Hepatocyte (in vitro differentiated cells): Measurements from ENCODE around the gene PACS1. TPM values are rescaled to one million over a fixed set of nuclear protein-coding genes. Genes with fewer than 3 reads are reported as not detected.

Experiments used
- DNase-seq: peaks from one replicate; pipeline ENCODE4 v3.0.0-alpha.2; 2016; ENCODE audit warnings: low spot score
- H2AFZ ChIP-seq: fragments of 200-600 bp; sonication (generic); 2 replicates; pipeline ENCODE4 v1.6.0; 2016; ENCODE audit warnings: antibody characterized with exemption, mild to moderate bottlenecking
- H3K27ac ChIP-seq: fragments of 200-600 bp; sonication (generic); 2 replicates; pipeline ENCODE4 v1.5.1; 2016; ENCODE audit warnings: mild to moderate bottlenecking
- H3K27me3 ChIP-seq: fragments of 200-600 bp; sonication (generic); 2 replicates; pipeline ENCODE4 v1.6.1; 2016
- H3K36me3 ChIP-seq: fragments of 200-600 bp; sonication (generic); replicated peaks from 2 replicates; pipeline ENCODE4 v1.5.1; 2016; ENCODE audit warnings: low read depth; ENCODE audit not compliant: insufficient read depth
- H3K4me1 ChIP-seq: fragments of 200-600 bp; sonication (generic); 2 replicates; pipeline ENCODE4 v1.5.1; 2016; ENCODE audit warnings: mild to moderate bottlenecking, moderate library complexity; ENCODE audit not compliant: insufficient read depth
- H3K4me2 ChIP-seq: fragments of 200-600 bp; sonication (generic); 2 replicates; pipeline ENCODE4 v1.6.0; 2016
- H3K4me3 ChIP-seq: fragments of 200-600 bp; sonication (generic); 2 replicates; pipeline ENCODE4 v1.5.1; 2016; ENCODE audit warnings: mild to moderate bottlenecking
- H3K79me2 ChIP-seq: fragments of 200-600 bp; sonication (generic); 2 replicates; pipeline ENCODE4 v1.6.0; 2017; ENCODE audit warnings: mild to moderate bottlenecking
- H3K9me2 ChIP-seq: fragments of 200-600 bp; sonication (generic); replicated peaks from 2 replicates; pipeline ENCODE4 v1.6.0; 2017; ENCODE audit warnings: mild to moderate bottlenecking; ENCODE audit not compliant: insufficient read depth
- H3K9me3 ChIP-seq: fragments of 200-600 bp; sonication (generic); 2 replicates; pipeline ENCODE4 v1.5.1; 2016; ENCODE audit warnings: low read depth, mild to moderate bottlenecking
- H4K20me1 ChIP-seq: fragments of 200-600 bp; sonication (generic); 2 replicates; pipeline ENCODE4 v1.6.0; 2016; ENCODE audit warnings: mild to moderate bottlenecking; ENCODE audit not compliant: insufficient read depth, poor library complexity, severe bottlenecking
- CTCF ChIP-seq: fragments of 200-600 bp; sonication (generic); IDR thresholded peaks from 2 replicates; pipeline ENCODE4 v1.5.1; 2016; ENCODE audit warnings: antibody characterized with exemption, mild to moderate bottlenecking; ENCODE audit not compliant: poor library complexity
- EZH2 ChIP-seq: fragments of 200-600 bp; sonication (generic); IDR thresholded peaks from 2 replicates; pipeline ENCODE4 v1.6.1; 2016; ENCODE audit warnings: antibody characterized with exemption, mild to moderate bottlenecking, borderline replicate concordance
- EZH2phosphoT487 ChIP-seq: fragments of 200-600 bp; sonication (generic); IDR thresholded peaks from one replicate; pipeline ENCODE4 v1.6.1; 2018; ENCODE audit warnings: antibody characterized with exemption, mild to moderate bottlenecking, low read depth, moderate library complexity; ENCODE audit not compliant: unreplicated experiment, severe bottlenecking
- WGBS: methylation state at CpG from one replicate; pipeline ENCODE4 v1.1.6; 2016; ENCODE audit warnings: low lambda C conversion rate; ENCODE audit errors: missing lambda C conversion rate; 5-methylcytosine and 5-hydroxymethylcytosine counted together
- polyA plus RNA-seq: library from polyadenylated mRNA; unstranded; fragments of >200 nt; fragmentation: Nextera tagmentation; extraction: Ambion mirVana; gene quantifications from 2 replicates; pipeline ENCODE4 v1.2.1, GENCODE V29; 2016
- total RNA-seq: library from RNA; depleted of rRNA; stranded (reverse); fragments of >200 nt; gene quantifications from 2 replicates; pipeline ENCODE4 v1.2.3, GENCODE V29; 2014

Gene PACS1
- total and polyA plus RNA-seq, 2 experiments from 2014 or later, result 28.2 to 71.5 TPM

- Histone ChIP-seq H3K9me2 (no peaks in the 10 kb centered on the region), H3K4me2 (no peak overlapping the region), H3K9me3 (no peaks in the 10 kb centered on the region), H3K4me3 (no peak overlapping the region), H3K27ac (no peak overlapping the region), H2AFZ (no peak overlapping the region), H4K20me1 (peaks cover 3% of the 10 kb centered on the region), H3K36me3 (no peaks in the 10 kb centered on the region), H3K27me3 (no peaks in the 10 kb centered on the region), H3K79me2 (peaks cover 5% of the 10 kb centered on the region), H3K4me1 (peaks cover 9% of the 10 kb centered on the region)
- no peak for DNase-seq
- 91% methylated on average over 8 of the region's 14 CpGs for WGBS
- no peak for TF ChIP-seq EZH2phosphoT487
- no peak for TF ChIP-seq CTCF
- no peak for TF ChIP-seq EZH2
Observed at GRCh38 chr11:66280428-66280827, 210.4 kb downstream of the PACS1 start.

- no peak overlapping the region for H3K4me3 ChIP-seq
- H3K36me3 ChIP-seq, result no peaks in the 10 kb centered on the region
- TF ChIP-seq EZH2, result no peak
- TF ChIP-seq EZH2phosphoT487, result no peak
- no peak for TF ChIP-seq CTCF
- H3K4me1 ChIP-seq, result peaks cover 9% of the 10 kb centered on the region
- H3K9me2 ChIP-seq, result no peaks in the 10 kb centered on the region
- no peak overlapping the region for H3K27ac ChIP-seq
- no peak overlapping the region for H3K4me2 ChIP-seq
- peaks cover 9% of the 10 kb centered on the region for H3K79me2 ChIP-seq
- H4K20me1 ChIP-seq, result peaks cover 3% of the 10 kb centered on the region
- H3K9me3 ChIP-seq, result no peaks in the 10 kb centered on the region
- 75% methylated on average over 6 of the region's 6 CpGs for WGBS
- H3K27me3 ChIP-seq, result no peaks in the 10 kb centered on the region
- no peak overlapping the region for H2AFZ ChIP-seq
- DNase-seq, result no peak
Observed at GRCh38 chr11:66281001-66281400, 210.9 kb downstream of the PACS1 start.

GRCh38 chr11:66281776-66282467 is 211.8 kb downstream of the PACS1 start:
- Histone ChIP-seq H4K20me1 (peaks cover 3% of the 10 kb centered on the region), H3K79me2 (peaks cover 19% of the 10 kb centered on the region), H2AFZ (no peak overlapping the region), H3K36me3 (no peaks in the 10 kb centered on the region), H3K27ac (no peak overlapping the region), H3K4me3 (no peak overlapping the region), H3K4me2 (no peak overlapping the region), H3K4me1 (peaks cover 9% of the 10 kb centered on the region), H3K27me3 (no peaks in the 10 kb centered on the region), H3K9me3 (no peaks in the 10 kb centered on the region), H3K9me2 (no peaks in the 10 kb centered on the region)
- no peak for DNase-seq
- 53% methylated on average over 19 of the region's 20 CpGs for WGBS
- TF ChIP-seq EZH2 (no peak), EZH2phosphoT487 (no peak), CTCF (no peak)
